Measurements from ENCODE around the gene HID1. TPM values are rescaled to one million over a fixed set of nuclear protein-coding genes. Genes with fewer than 3 reads are reported as not detected.
A peak's percentile ranks its signal among the peaks of the same experiment; 100 is the strongest.

Gene HID1
- total and polyA plus RNA-seq, 2 experiments from 2014 or later = 8.7 to 10.9 TPM

GRCh38 chr17:74981979-74982662 lies 9.6 kb upstream of the HID1 start (continued):
- no peak for TF ChIP-seq ZNF462 (CRISPR knock-in tag; IDR thresholded peaks at IDR 0.05)
- TF ChIP-seq STAT1 (IDR thresholded peaks at IDR 0.05; ENCODE audit: unreplicated experiment) = no peak
- TF ChIP-seq POLR2AphosphoS5 (IDR thresholded peaks at IDR 0.05; ENCODE audit: low read depth) = peak; percentile 99
- TF ChIP-seq EZH2phosphoT487 (IDR thresholded peaks at IDR 0.05; ENCODE audit: unreplicated experiment) = no peak

- peak overlapping the region; percentile 75; the same call in 1 of the 2 replicates for H2AFZ ChIP-seq
- peak overlapping the region; percentile 93 for H3K4me3 ChIP-seq
- no peaks in the 10 kb centered on the region for H3K9me3 Mint-ChIP-seq
- peak overlapping the region; percentile 78 for H3K4me3 Mint-ChIP-seq
- H3K4me1 ChIP-seq (ENCODE audit: insufficient read depth) = peaks cover 13% of the 10 kb centered on the region
- H3K9me2 ChIP-seq (ENCODE audit: insufficient read depth) = no peaks in the 10 kb centered on the region
- no peaks in the 10 kb centered on the region for H3K36me3 ChIP-seq (ENCODE audit: insufficient read depth)
- no peak for DNase-seq (ENCODE audit: low spot score)
- peak; percentile 8 for ATAC-seq
- H3K36me3 Mint-ChIP-seq (ENCODE audit: low read depth) = no peaks in the 10 kb centered on the region
- H3K27ac ChIP-seq (ENCODE audit: low read depth) = peak overlapping the region; percentile 72
- H3K4me1 Mint-ChIP-seq = peaks cover 7% of the 10 kb centered on the region; the same call in 2 of the 3 replicates
- peak overlapping the region; percentile 93 for H3K4me2 ChIP-seq
- peaks cover 7% of the 10 kb centered on the region for H3K27me3 Mint-ChIP-seq (ENCODE audit: insufficient read depth, low read depth, poor library complexity)
- H3K79me2 ChIP-seq (replicated peaks; ENCODE audit: insufficient read depth) = no peaks in the 10 kb centered on the region
- peaks cover 10% of the 10 kb centered on the region; the same call in 1 of the 2 replicates for H3F3A ChIP-seq (replicated peaks; ENCODE audit: low read depth)
- peaks cover 9% of the 10 kb centered on the region for H3K27me3 ChIP-seq (ENCODE audit: insufficient read depth)
- no peak overlapping the region; the same call in 1 of the 2 replicates for H3K27ac Mint-ChIP-seq
- no peaks in the 10 kb centered on the region for H4K20me1 ChIP-seq (replicated peaks; ENCODE audit: insufficient read depth)
- TF ChIP-seq EZH2phosphoT487 (IDR thresholded peaks at IDR 0.05; ENCODE audit: unreplicated experiment) (no peak), CTCF (conservative IDR thresholded peaks at IDR 0.05; ENCODE audit: low read depth in 2 of 2) (no peak), ZNF462 (CRISPR knock-in tag; IDR thresholded peaks at IDR 0.05) (no peak)
Measured at GRCh38 chr17:74981318-74981978, 8.9 kb upstream of the HID1 start.

Data from GM23338 (cell line).